Measurements from ENCODE around the gene ITCH.

- TF ChIP-seq CTCF (IDR thresholded peaks at IDR 0.05) (no peak), POLR2A (IDR thresholded peaks at IDR 0.05) (no peak)
Measured at GRCh38 chr20:34511891-34512265, 148.8 kb downstream of the ITCH start.

Data from body of pancreas (tissue), 4 donors.